A549 (cell line): Measurements from ENCODE around the gene DOLPP1.

ENCODE experiments used
- CTCF ChIP-seq: fragments of >200 bp; sonication (Bioruptor Twin); formaldehyde crosslinking; IDR thresholded peaks from 3 replicates; pipeline ENCODE4 v1.5.1; 2016
- FOSL2 ChIP-seq, 2 experiments: fragments of 450-650 bp in 1 of 2; fragments of >200 bp in 1 of 2; sonication (Bioruptor Twin) in 1 of 2; formaldehyde crosslinking; IDR thresholded peaks; 2 replicates each; pipeline versions ENCODE4 v1.5.0 to v1.6.1; 2016 to 2020; ENCODE audit warnings: mild to moderate bottlenecking in 1 of 2, moderate library complexity in 1 of 2
- JUN ChIP-seq, 2 experiments: fragments of >200 bp; sonication (Bioruptor Twin); formaldehyde crosslinking; IDR thresholded peaks; 2 replicates in 1 of 2; 3 replicates in 1 of 2; pipeline ENCODE4 v1.6.1; 2016 to 2017

- TF ChIP-seq CTCF (no peak), FOSL2 (IDR thresholded peaks at IDR 0.05) (no peak), FOSL2 (CRISPR knock-in tag; IDR thresholded peaks at IDR 0.05) (no peak), JUN (IDR thresholded peaks at IDR 0.05) (no peak)
Observed at GRCh38 chr9:129121483-129121882, 40.6 kb downstream of the DOLPP1 start.
